Hepatocyte (in vitro differentiated cells): ENCODE results near the gene THOC2.

ENCODE experiments used
- CTCF ChIP-seq: fragments of 200-600 bp; sonication (generic); IDR thresholded peaks from 2 replicates; pipeline ENCODE4 v1.5.1; 2016; ENCODE audit warnings: antibody characterized with exemption, mild to moderate bottlenecking; ENCODE audit not compliant: poor library complexity
- EZH2 ChIP-seq: fragments of 200-600 bp; sonication (generic); IDR thresholded peaks from 2 replicates; pipeline ENCODE4 v1.6.1; 2016; ENCODE audit warnings: antibody characterized with exemption, mild to moderate bottlenecking, borderline replicate concordance

- TF ChIP-seq CTCF: no peak
- TF ChIP-seq EZH2: no peak
Observed at GRCh38 chrX:123698979-123699520, 33.8 kb downstream of the THOC2 start.
